Putamen (tissue), 1 donor: Measurements from ENCODE around the gene CUL3.

Experiments used
- DNase-seq: peaks from one replicate; pipeline ENCODE4 v3.0.0-alpha.2; 2016; ENCODE audit warnings: low spot score

The CUL3 gene

GRCh38 chr2:224472827-224473226, 112.3 kb downstream of the CUL3 start:
- DNase-seq, result no peak

DNA sequence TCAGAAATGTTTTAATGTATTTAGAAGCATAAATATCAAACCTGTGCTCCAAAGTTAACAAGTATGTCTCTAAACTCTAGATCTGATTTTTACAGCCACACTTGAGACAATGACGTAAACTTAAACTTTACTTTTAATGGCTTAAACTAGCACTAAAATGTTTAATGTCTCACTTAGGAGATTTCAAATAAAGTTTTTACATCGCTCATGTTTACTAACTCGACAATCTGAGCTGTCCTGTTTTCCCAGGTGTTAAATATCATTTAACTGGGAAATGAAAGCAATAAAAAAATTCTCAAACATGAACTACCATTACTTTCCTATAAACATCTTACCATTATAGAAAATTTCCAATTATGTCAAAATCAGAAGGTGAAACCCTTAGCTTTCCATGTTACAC, 113.0 kb downstream of the CUL3 start:
- DNase-seq, result no peak

DNA sequence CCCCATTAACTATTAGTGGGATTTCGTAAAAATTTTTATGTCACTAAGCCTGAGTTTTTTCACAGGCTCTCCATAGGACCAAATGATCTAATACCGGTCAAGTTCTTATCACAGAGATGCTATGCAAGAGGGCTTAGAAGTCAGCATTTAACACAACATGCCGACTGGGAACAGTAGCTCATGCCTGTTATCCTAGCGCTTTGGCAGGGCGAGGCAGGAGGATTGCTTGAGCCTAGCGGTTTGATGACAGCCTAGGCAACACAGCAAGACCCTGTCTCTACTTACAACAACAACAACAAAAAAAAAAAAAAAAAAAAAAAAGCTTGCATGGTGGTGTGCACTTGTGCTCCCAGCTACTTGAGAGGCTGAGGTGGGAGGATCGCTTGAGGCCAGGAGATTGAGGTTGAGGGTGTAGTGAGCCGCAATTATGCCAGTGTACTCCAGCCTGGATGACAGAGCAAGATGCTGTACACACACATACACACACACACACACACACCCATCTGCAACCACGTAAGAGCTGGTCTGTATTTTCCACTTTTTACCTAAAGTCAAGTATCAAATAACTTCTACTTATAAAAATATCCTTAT, 115.7 kb downstream of the CUL3 start:
- DNase-seq, result no peak

GRCh38 chr2:224466304-224466895, 118.8 kb downstream of the CUL3 start:
- DNase-seq, result no peak

GRCh38 chr2:224461391-224461790, 123.8 kb downstream of the CUL3 start:
- no peak for DNase-seq

DNA sequence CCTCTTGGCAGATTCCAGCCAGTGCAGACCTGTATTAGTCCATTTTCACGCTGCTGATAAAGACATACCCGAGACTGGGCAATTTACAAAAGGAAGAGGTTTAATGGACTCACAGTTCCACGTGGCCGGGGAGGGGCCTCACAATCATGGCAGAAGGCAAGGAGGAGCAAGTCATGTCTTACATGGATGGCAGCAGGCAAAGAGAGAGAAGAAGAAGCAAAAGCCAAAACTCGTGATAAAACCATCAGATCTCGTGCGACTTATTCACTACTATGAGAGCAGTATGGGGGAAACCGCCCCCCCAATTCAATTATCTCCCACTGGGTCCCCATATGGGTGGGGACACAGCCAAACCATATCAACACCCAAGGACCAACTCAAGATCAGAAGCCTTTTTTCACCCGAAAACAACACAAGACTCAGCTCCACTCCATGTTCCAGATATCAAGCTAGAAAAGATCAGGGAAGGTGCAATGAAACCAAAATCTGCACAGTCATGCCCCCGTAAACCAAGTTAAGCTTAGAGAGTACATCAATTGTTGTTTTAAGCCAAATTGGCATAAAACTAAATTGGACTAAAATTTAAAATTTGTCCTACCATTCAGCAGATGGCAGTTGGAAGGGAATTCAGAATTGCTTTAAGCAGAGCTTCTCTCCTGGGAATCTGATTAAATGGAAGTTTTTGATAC, 127.6 kb downstream of the CUL3 start:
- DNase-seq, result no peak

DNA sequence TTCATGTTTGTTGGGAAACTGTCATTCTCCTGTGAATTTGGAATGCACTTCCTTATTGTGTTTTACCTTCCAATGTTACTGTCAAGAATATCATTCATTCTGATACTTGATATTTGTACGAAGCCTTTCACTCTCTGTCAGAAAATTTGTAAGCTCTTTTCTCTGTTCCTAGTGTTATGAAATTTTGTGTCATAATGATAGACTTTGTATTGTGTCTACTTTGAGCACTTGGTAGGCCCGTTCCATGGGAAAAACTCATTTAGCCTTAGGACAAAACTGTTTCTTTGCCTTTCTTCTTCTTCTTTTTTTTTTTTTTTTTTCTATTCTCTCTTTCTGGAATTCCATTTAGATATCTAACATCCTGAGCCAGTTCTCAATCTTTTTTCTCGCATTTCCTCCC, 131.3 kb downstream of the CUL3 start:
- no peak for DNase-seq

GRCh38 chr2:224449212-224450147, 135.7 kb downstream of the CUL3 start:
- no peak for DNase-seq

DNA sequence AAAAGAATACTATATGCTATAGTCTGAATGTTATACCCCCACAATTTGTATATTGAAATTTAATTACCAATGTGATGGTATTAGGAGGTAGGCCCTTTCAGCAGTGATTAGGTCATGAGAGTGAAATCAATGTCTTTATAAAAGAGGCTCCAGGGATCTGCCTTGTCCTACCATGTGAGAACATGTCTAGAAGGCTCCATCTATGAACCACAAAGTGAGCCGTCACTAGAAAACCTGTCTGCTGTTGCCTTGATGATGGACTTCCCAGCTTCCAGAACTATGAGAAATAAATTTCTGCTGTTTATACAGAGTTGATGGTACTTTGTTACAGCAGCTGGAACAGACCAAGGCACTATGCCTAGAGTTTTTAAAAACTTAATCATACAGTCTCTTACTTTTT, 136.9 kb downstream of the CUL3 start:
- no peak for DNase-seq

DNA sequence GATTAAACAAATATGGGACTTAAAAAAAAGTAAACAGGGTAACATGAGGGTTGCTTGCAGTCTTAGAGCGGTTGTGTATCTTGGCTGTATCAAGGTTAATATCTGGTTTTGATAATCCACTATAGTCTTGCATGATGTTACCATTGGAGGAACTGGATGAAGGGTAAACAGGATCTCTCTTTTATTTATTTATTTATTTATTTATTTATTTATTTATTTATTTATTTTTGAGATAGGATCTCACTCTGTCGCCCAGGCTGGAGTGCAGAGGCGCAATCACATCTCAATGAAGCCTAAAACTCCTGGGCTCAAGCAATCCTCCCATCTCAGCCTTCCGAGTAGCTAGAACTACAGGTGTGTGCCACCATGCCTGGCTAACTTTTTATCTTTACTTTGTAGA, 140.4 kb downstream of the CUL3 start:
- no peak for DNase-seq

DNA sequence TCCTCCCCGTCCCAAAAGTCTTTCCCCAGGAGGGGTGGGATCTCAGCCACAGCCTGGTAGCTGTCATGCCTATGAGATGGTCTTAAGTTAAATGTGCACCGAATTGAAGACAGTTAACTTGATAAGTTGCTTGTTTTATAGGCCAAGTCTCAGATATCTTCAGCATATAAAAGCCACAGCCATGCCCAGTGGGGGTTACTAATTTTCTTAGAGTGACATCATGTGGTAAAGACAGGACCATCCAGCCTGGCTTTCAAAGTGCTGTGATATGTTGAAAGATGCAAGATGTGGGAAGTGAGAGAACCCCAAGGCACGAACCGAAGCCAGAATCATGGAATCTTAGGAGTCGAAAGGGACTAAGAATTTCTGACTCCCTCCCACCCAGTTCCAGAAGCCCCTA, 141.1 kb downstream of the CUL3 start:
- no peak for DNase-seq

DNA sequence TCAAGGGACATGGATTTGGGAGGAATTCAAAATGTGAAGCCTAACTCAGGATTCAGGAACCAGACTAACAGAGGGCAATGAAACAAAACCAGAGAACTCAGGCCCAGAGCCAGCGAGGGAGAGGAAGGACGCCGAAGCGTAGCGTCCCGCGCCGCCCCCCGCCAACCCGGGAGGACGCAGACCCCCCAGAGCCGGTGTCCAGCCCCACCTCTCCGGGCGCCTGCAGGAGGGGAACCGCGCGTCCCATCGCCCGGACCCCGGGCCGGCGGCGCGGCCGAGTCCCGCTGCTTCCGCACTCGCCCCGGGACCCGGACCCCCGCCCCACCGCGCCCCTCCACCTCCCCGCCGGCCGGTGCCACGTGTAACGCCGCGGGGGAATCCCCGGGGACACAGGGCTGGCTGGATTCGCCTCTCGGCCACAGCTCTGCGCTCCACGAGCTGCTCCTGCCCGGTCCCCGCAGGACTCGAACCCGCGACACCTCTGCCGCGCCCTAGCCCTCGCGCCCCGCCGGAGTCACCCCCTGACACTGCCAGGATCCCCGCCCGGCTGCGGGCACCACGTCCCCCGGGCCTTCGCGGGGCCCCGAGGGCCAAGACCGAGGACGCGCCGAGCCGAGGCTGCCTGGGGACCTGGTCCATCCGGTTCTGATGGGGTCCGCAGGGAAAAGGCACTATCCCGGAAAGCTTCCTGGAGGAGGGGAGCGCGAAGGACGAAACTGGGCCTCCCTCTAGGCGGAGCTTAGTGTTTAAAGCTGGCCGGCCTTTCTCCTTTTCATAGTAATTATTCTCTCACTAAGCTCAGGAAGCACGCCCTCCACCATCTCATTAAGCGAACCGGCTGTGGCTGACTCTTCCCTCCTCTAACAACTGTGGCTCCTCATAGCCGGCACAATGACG, 142.8 kb downstream of the CUL3 start:
- DNase-seq, result no peak

DNA sequence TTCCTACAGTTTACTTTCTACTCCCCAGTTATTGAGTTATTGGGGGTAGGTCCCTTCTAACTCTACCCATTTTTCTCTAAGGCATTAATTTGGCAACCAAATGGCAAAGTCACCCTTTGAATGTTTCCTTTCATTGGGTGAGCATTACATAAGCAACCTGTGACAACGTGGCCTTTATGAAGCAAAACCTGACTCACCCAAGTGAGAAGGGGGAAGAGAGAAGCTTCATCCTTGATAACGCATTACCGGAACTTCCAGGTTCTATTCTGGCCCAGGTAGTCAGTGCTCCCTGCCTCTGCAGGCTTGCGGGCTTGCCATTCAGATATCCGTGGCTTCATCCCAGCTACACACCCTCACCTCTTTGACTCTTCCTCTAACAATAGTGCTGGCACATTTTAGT, 144.2 kb downstream of the CUL3 start:
- DNase-seq, result no peak

DNA sequence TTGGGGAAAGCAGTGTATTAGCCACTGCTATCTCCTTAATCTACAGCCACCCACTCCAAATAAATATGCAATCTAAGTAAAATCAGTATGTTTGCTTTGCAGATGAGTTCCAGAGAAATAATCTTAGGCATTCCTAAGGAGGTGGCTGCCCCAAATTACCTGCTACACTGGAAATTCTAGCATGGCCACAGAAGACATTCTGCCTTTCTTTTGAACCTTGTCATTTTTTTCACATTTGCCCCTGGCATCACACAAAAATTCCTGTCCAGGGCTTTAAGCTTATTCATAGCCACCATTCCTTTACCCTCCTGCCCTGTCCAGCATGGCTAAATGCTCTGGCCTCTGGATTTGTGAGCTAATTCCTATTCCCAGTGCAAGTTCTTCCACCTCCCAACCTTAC, 146.4 kb downstream of the CUL3 start:
- no peak for DNase-seq

GRCh38 chr2:224436634-224437033, 148.5 kb downstream of the CUL3 start:
- DNase-seq, result no peak

DNA sequence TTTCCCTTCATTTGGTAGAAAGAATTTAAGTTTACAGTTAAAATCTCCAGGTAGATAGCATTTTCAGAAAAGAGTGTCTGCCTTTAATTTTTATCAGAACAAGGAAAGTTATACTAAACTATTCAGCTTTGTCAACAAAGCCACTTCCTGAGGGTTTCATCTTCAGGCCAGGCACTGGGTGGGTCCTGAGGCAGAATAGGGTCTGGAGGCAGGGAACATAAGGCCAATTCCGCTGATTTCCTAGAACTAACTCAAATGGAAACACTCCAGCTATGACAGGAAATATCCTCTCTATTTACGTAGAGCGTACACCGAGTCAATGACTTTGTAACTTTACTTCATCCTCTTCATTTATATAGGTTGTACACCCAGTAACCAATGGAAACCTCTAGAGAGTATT, 150.5 kb downstream of the CUL3 start:
- no peak for DNase-seq

- no peak for DNase-seq
These were observed 151.7 kb downstream of the CUL3 start for GRCh38 chr2:224433442-224433841.

GRCh38 chr2:224432003-224432579, 153.1 kb downstream of the CUL3 start:
- DNase-seq, result peak; percentile 18

- DNase-seq, result no peak
These were observed 155.7 kb downstream of the CUL3 start for GRCh38 chr2:224429441-224429810.

DNA sequence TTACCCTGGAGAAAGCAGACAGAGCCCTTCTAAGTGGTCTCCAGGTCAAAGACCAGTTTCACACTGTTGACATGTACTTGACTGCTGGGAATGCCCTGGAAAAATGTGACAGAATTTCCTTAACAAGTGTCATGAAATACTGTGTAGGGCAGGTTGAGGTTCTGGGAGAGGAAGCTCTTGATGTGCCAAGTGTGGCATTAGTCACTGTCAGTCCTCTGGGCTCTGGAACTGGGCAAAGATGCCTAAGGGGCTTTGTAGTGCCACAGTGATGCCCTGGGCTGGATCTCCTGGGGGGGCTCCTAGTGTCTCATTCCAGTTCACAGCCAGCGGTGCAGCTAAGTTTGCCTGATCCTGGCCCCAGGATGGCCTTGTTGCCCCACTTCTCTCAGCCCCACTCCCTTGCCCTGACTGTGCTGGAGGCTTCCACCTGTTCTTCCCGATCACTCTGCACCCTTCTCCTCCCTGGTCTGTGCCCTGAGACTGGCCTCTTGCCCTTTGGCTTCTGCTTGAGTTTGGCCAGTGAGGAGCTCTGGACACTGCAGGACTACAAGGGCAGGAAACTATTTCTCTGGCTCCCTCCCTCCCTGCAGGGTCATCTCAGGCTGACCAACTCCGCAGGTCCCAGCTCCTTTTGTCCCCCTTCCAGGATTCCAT, 156.2 kb downstream of the CUL3 start:
- no peak for DNase-seq

DNA sequence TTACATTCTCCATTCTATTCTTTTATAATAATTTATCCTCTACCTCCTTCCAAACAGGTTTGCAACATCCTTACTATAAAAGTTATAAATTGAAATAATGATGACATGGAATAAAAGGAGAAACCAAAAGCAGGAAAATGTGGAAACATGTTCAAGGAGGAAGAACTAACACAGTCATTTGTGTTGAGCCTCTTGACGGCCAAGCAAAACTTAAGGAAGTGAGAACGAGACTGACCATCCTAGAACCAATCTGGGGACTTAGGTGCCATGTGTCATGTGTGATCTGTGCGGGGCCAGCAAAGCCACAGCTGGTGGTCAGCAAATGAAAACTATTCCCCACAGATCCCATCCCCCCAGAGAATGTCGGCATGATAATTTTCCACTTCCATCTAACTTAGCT, 157.7 kb downstream of the CUL3 start:
- no peak for DNase-seq
